A549 (cell line): ENCODE results near the gene P3H1. TPM values are rescaled to one million over a fixed set of nuclear protein-coding genes. Genes with fewer than 3 reads are reported as not detected.

Experiments
- ATAC-seq, 2 experiments: fragments of 200-7000 bp in 1 of 2; fragments of >200 bp in 1 of 2; cut with Nextera tagmentation in 1 of 2; cut with Tn5 transposase in 1 of 2; 3 replicates each; pipeline versions ENCODE4 v1.8.0 to v1.9.1; 2018 to 2020; ENCODE audit warnings: mild to moderate bottlenecking in 1 of 2, moderate library complexity in 1 of 2
- CTCF ChIA-PET: fragments of 300-600 bp; sonication (Branson Sonifier 250); formaldehyde crosslinking; extraction: SDS; loops from one replicate; lab custom pipeline; 2021; ENCODE audit warnings: antibody characterized with exemption, inconsistent platforms; lab: Yijun Ruan, JAX
- POLR2A ChIA-PET: fragments of 350-600 bp; formaldehyde crosslinking; extraction: SDS; loops from one replicate; lab custom pipeline; 2021; ENCODE audit warnings: antibody characterized with exemption, inconsistent platforms; lab: Yijun Ruan, JAX
- DNase-seq, 2 experiments: peaks; one replicate each; pipeline versions ENCODE4 v3.0.0 to v3.0.0-alpha.2; 2011 to 2016; ENCODE audit warnings: low read depth in 1 of 2, low spot score in 1 of 2
- FAIRE-seq: peaks from 2 replicates; lab custom pipeline; 2011; peaks lifted over from hg19 to GRCh38; lab: Jason Lieb, UNC
- H3K27ac ChIP-seq, 2 experiments: fragments of >200 bp; sonication (Bioruptor Twin); formaldehyde crosslinking; 3 replicates each; pipeline ENCODE4 v1.5.1; 2016 to 2017
- H3K4me1 ChIP-seq: fragments of >200 bp; sonication (Bioruptor Twin); formaldehyde crosslinking; 3 replicates; pipeline ENCODE4 v1.6.1; 2016
- H3K4me2 ChIP-seq: fragments of >200 bp; sonication (Bioruptor Twin); formaldehyde crosslinking; 3 replicates; pipeline ENCODE4 v1.6.1; 2016
- H3K4me3 ChIP-seq: fragments of >200 bp; sonication (Bioruptor Twin); formaldehyde crosslinking; 3 replicates; pipeline ENCODE4 v1.5.1; 2016
- H3K9me3 ChIP-seq: fragments of >200 bp; sonication (Bioruptor Twin); formaldehyde crosslinking; 3 replicates; pipeline ENCODE4 v1.6.1; 2016
- EP300 ChIP-seq, 2 experiments: fragments of >200 bp; sonication (Bioruptor Twin); formaldehyde crosslinking; IDR thresholded peaks; 2 replicates in 1 of 2; 3 replicates in 1 of 2; pipeline ENCODE4 v1.6.1; 2016 to 2017
- FOSL2 ChIP-seq, 2 experiments: fragments of 450-650 bp in 1 of 2; fragments of >200 bp in 1 of 2; sonication (Bioruptor Twin) in 1 of 2; formaldehyde crosslinking; IDR thresholded peaks; 2 replicates each; pipeline versions ENCODE4 v1.5.0 to v1.6.1; 2016 to 2020; ENCODE audit warnings: mild to moderate bottlenecking in 1 of 2, moderate library complexity in 1 of 2
- MAFK ChIP-seq: fragments of 450-650 bp; IDR thresholded peaks from 2 replicates; pipeline ENCODE4 v1.6.1; 2014; ENCODE audit not compliant: partially characterized antibody
- NR3C1 ChIP-seq: fragments of >200 bp; sonication (Bioruptor Twin); formaldehyde crosslinking; IDR thresholded peaks from 3 replicates; pipeline ENCODE4 v1.6.1; 2017
- REST ChIP-seq: fragments of 200-600 bp; sonication (generic); IDR thresholded peaks from 2 replicates; pipeline ENCODE4 v1.6.1; 2016; ENCODE audit warnings: antibody characterized with exemption, mild to moderate bottlenecking, moderate library complexity
- RNF2 ChIP-seq: fragments of 200-600 bp; sonication (generic); IDR thresholded peaks from 2 replicates; pipeline ENCODE4 v1.6.1; 2016; ENCODE audit warnings: low read depth, mild to moderate bottlenecking, antibody characterized with exemption, moderate library complexity, borderline replicate concordance
- WGBS: methylation state at CpG from one replicate; pipeline ENCODE4 v1.1.6; 2017; ENCODE audit errors: missing lambda C conversion rate; 5-methylcytosine and 5-hydroxymethylcytosine counted together
- polyA plus RNA-seq, 4 experiments: library from polyadenylated mRNA; depleted of rRNA in 3 of 4; stranded (reverse); fragments of >200 nt; fragmentation: RNase III in 1 of 4; extraction: RNeasy Plus Mini Kit Qiagen cat#74134 plus additional on column Dnase treatment in 1 of 4; gene quantifications; 2 replicates in 3 of 4; 3 replicates in 1 of 4; pipeline ENCODE4 v1.2.3, GENCODE V29; 2011 to 2017

The P3H1 gene
- polyA plus RNA-seq, 2 of the 4 experiments (the other 2 are of a cell fraction) = 27.3 to 30.3 TPM

- Histone ChIP-seq H3K9me3 (no peaks in the 10 kb centered on the region), H3K4me2 (no peak overlapping the region), H3K4me1 (no peaks in the 10 kb centered on the region), H3K27ac (no peak overlapping the region), H3K4me3 (no peak overlapping the region)
- DNase-seq (no peak), FAIRE-seq (no peak), ATAC-seq (no peak)
- POLR2A ChIA-PET = no interaction called here
- TF ChIP-seq RNF2 = no peak
- CTCF ChIA-PET = no interaction called here
- WGBS = 95% methylated on average over 7 of the region's 7 CpGs
Measured at GRCh38 chr1:42703888-42704464, 62.9 kb downstream of the P3H1 start.

GRCh38 chr1:42700006-42700405 lies 66.8 kb downstream of the P3H1 start:
- TF ChIP-seq FOSL2 (IDR thresholded peaks at IDR 0.05) = no peak
- peak; percentile 10; the same call in 1 of the 2 replicates for TF ChIP-seq FOSL2 (CRISPR knock-in tag; IDR thresholded peaks at IDR 0.05)
- no peak for TF ChIP-seq EP300 (IDR thresholded peaks at IDR 0.05)
- TF ChIP-seq NR3C1 = no peak
- ATAC-seq (no peak), DNase-seq (no peak), FAIRE-seq (no peak)
- ChIA-PET POLR2A (no interaction called here), CTCF (no interaction called here)
- H3K4me2 ChIP-seq = no peak overlapping the region
- no peak overlapping the region for H3K27ac ChIP-seq
- H3K4me1 ChIP-seq = no peaks in the 10 kb centered on the region
- H3K4me3 ChIP-seq = no peak overlapping the region
- no peaks in the 10 kb centered on the region for H3K9me3 ChIP-seq

GRCh38 chr1:42698081-42698813 lies 68.6 kb downstream of the P3H1 start:
- ChIA-PET CTCF (no interaction called here), POLR2A (no interaction called here)
- Histone ChIP-seq H3K4me3 (no peak overlapping the region), H3K27ac (no peak overlapping the region), H3K4me1 (peaks cover 3% of the 10 kb centered on the region), H3K9me3 (no peaks in the 10 kb centered on the region), H3K4me2 (no peak overlapping the region)
- 86% methylated on average over 4 of the region's 4 CpGs for WGBS
- no peak for FAIRE-seq
- ATAC-seq = no peak
- no peak for TF ChIP-seq REST
- peak; percentile 49 for TF ChIP-seq MAFK
- no peak for DNase-seq

Other genes with a start within 250 kb of the P3H1 start
- 50.3 and 68.9 TPM in 2 replicates for gene PPIH, start 108.6 kb downstream of the P3H1 start, polyA plus RNA-seq (2011; rRNA removed)
- 55.8 to 68.0 TPM (median 59.0 TPM) in 3 replicates for gene PPIH, start 108.6 kb downstream of the P3H1 start, polyA plus RNA-seq (2017; fragmentation: RNase III; extraction: RNeasy Plus Mini Kit Qiagen cat#74134 plus additional on column Dnase treatment)
- gene YBX1, start 84.6 kb downstream of the P3H1 start, polyA plus RNA-seq (2011; rRNA removed) = 345 and 488 TPM in 2 replicates
- 715 to 747 TPM (median 742 TPM) in 3 replicates for gene YBX1, start 84.6 kb downstream of the P3H1 start, polyA plus RNA-seq (2017; fragmentation: RNase III; extraction: RNeasy Plus Mini Kit Qiagen cat#74134 plus additional on column Dnase treatment)
- not detected in 2 replicates for gene CLDN19, start 26.8 kb downstream of the P3H1 start, polyA plus RNA-seq (2011; rRNA removed)
- gene CLDN19, start 26.8 kb downstream of the P3H1 start, polyA plus RNA-seq (2017; fragmentation: RNase III; extraction: RNeasy Plus Mini Kit Qiagen cat#74134 plus additional on column Dnase treatment) = 0.03 TPM in 1 of 3 replicates, not detected in the others
- gene C1orf50, start 221 bp upstream of the P3H1 start, polyA plus RNA-seq (2011; rRNA removed) = 2.6 and 4.5 TPM in 2 replicates
- 1.7 to 2.0 TPM (median 1.9 TPM) in 3 replicates for gene C1orf50, start 221 bp upstream of the P3H1 start, polyA plus RNA-seq (2017; fragmentation: RNase III; extraction: RNeasy Plus Mini Kit Qiagen cat#74134 plus additional on column Dnase treatment)
- gene TMEM269, start 18.0 kb upstream of the P3H1 start, polyA plus RNA-seq (2011; rRNA removed) = 0.21 TPM in 2 replicates
- 0.08 to 0.21 TPM (median 0.15 TPM) in 3 replicates for gene TMEM269, start 18.0 kb upstream of the P3H1 start, polyA plus RNA-seq (2017; fragmentation: RNase III; extraction: RNeasy Plus Mini Kit Qiagen cat#74134 plus additional on column Dnase treatment)
- 9.5 and 10.7 TPM in 2 replicates for gene ERMAP, start 50.1 kb upstream of the P3H1 start, polyA plus RNA-seq (2011; rRNA removed)
- 5.0 to 6.6 TPM (median 5.4 TPM) in 3 replicates for gene ERMAP, start 50.1 kb upstream of the P3H1 start, polyA plus RNA-seq (2017; fragmentation: RNase III; extraction: RNeasy Plus Mini Kit Qiagen cat#74134 plus additional on column Dnase treatment)
- gene SVBP, start 50.4 kb upstream of the P3H1 start, polyA plus RNA-seq (2011; rRNA removed) = 22.6 and 24.8 TPM in 2 replicates
- 8.7 to 12.0 TPM (median 9.1 TPM) in 3 replicates for gene SVBP, start 50.4 kb upstream of the P3H1 start, polyA plus RNA-seq (2017; fragmentation: RNase III; extraction: RNeasy Plus Mini Kit Qiagen cat#74134 plus additional on column Dnase treatment)
- 4.8 and 6.6 TPM in 2 replicates for gene ZNF691, start 79.6 kb upstream of the P3H1 start, polyA plus RNA-seq (2011; rRNA removed)
- 5.4 to 6.2 TPM (median 5.5 TPM) in 3 replicates for gene ZNF691, start 79.6 kb upstream of the P3H1 start, polyA plus RNA-seq (2017; fragmentation: RNase III; extraction: RNeasy Plus Mini Kit Qiagen cat#74134 plus additional on column Dnase treatment)
- 106 and 107 TPM in 2 replicates for gene SLC2A1, start 191.8 kb upstream of the P3H1 start, polyA plus RNA-seq (2011; rRNA removed)
- 103 to 137 TPM (median 124 TPM) in 3 replicates for gene SLC2A1, start 191.8 kb upstream of the P3H1 start, polyA plus RNA-seq (2017; fragmentation: RNase III; extraction: RNeasy Plus Mini Kit Qiagen cat#74134 plus additional on column Dnase treatment)